Amniotic epithelial cell (primary cell): Measurements from ENCODE around the gene ATP10A.

ENCODE experiments used
- DNase-seq: peaks from one replicate; pipeline ENCODE4 v3.0.0-alpha.2; 2010; ENCODE audit warnings: low read depth

The ATP10A gene

DNA sequence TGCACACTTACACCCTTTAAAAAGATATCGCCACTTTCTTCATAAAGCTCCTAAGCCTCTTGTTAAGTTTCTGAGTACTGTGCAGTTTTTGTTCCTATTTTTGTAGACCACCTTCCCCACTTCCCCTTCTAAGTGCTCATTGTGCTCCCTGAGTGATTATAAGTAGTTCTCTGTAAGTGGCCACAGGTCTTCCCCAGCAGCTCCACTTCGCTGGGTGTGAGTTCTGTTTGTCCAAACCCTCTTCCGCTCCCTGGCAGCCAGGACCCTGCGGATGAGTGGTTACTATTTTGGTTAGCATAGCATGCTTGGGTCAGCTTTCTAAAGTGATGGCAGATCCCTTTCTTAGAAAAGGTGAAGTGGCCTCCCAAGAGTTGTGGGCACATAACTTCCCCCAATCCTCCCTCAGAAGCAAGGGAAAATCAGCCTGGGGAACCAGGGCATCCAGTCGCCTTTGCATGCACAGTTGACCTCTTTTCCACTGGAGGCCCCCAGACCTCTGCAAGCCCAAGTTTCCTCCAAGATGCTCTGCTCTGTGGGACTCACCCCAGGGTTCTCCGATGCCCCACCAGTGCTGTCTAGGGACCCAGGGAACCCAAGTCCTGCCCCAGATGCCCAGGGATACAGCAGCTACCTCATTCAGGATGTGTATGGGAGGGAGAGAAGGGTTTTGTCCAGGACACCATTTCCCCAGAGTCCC is 69.6 kb downstream of the ATP10A start:
- no peak for DNase-seq

DNA sequence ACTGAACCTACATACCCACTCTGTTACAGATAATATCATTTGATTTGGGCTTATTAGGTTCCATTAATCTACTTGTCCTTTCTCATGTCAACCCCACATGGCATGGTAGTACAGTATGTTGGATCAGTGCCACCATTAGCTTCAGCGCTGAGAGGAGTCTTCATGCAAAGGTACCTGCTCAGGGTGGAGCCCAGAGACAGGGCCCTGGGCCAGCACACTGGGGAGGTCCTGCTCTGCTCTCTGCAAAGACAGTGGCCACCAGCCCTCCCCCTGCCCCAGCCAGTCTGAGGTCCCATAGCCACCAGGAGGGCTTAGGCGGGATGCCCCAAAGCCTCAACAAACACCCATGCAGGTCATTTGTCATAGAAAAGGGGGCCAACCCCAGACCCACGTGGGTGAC is 71.0 kb downstream of the ATP10A start:
- DNase-seq: no peak

DNA sequence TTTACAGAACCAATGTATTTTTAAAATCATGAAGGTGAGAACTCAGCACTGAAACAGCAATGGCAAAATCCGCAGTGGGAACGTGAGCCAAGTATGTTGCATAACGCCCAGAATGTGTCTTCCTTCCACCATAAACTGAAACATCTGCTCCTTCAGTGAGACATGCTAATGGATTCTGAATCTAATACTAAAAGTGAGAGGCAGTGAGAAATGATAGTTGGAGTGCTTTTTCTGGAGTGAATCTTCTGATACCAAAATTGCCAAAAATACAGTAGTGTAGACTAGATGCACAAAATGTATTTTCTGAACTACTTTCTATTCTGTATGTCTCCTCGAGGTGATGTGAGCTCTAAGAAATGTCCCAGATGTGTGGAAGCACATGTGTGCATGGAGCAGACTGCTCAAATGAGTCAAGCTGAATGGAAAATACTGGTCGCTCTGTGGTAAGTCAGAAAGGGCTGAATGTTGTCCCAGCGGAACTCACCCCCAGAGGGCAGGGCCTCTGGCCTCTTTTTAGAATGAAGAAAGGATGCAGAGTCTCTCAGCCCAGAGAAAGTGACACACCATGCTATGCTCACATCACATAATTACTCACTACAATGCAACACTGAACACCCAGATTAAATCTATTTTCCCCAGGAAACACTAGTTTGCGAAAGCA is 73.0 kb downstream of the ATP10A start:
- DNase-seq: peak; percentile 7

GRCh38 chr15:25789616-25789999 is 73.5 kb downstream of the ATP10A start:
- DNase-seq: no peak

- no peak for DNase-seq
These were observed 73.9 kb downstream of the ATP10A start for GRCh38 chr15:25789211-25789610.

- no peak for DNase-seq
These were observed 75.1 kb downstream of the ATP10A start for GRCh38 chr15:25787855-25788520.

DNA sequence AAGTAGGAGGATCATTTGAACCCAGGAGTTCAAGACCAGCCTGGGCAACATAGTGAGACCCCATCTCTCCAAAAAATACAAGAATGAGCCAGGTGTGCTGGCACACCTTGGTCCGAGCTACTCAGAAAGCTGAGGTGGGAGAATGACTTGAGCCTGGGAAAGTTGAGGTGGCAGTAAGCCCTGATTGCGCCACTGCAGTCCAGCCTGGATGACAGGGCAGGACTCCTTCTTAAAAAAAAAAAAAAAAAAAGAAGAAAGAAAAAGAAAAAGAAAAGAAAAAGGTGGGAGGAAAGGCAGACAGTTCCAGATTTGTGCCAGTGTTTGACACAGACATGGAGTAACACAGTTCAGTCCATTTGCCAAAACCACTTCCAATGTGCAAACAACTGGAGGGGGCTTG is 75.7 kb downstream of the ATP10A start:
- DNase-seq: no peak

DNA sequence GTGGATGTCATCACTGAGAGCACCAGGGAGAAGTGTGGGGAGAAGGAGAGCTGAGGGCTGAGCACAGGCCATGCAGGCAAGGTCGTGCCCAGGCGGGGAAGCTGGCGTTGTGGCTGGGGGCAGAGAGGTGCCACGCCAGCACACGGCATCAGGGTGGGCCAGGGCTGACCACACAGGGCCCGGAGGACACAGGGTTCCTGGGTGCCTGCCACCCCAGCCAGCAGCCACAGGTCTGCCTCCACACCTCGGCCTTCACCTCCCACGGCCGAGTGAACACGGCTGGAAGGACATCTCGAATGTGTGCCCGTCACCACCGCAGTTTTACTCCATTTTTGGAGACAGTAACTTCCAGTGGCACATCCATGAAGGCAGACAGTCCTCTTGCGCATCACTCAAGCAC is 77.1 kb downstream of the ATP10A start:
- no peak for DNase-seq

- no peak for DNase-seq
These were observed 77.5 kb downstream of the ATP10A start for GRCh38 chr15:25785641-25786025.

DNA sequence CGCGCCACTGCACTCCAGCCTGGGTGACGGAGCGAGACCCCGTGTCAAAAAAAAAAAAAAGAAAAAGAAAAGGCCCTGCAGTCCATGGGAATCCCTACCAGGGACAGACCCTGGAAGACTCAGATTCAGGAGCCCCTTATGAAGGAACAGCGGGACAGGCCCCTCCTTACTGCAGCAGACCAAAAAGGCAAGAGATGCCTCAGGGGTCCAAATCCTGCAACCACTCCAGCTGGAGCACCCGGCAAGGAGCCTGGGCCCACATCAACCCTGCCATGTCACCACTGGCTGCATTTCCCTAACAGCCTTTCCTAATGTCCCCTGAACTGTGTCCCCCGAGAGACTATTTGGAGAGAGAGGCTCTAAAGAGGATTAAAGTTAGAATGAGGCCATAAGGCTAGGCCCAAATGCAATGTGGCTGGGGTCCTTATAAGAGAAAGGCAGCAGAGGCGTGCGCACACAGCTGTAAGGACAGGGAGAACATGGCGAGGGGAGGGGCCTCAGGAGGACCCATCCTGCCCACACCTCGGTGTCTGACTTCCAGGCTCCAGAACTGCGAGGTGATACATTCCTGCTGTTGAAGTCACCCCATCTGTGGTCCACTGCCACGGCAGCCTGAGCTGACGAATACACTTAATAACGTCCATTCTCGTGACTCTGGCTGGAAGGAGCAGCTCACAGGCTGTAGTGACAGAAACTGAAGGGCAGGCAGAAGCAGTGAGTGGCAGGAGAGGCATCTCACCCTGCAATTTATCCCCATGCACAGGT is 78.1 kb downstream of the ATP10A start:
- no peak for DNase-seq

- DNase-seq: no peak
These were observed 79.3 kb downstream of the ATP10A start for GRCh38 chr15:25783607-25784540.

DNA sequence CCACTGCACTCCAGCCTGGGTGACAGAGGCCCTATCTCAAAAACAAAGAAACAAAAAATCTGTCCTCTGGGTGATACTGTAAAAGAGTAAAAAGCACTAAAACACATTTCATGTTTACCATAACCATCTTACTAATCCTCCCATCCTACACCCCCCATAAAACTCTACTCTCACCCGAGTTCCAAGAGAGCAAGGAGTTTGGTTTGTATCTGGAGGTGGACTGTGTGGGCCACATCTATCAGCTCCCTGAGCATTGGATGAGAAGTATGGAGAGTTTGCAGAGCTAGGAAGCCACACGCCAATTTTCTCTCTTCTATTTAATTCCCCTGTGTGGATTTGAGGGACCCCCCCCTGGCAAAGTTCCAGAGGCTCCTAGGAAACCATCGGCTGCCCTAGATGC is 80.0 kb downstream of the ATP10A start:
- DNase-seq: no peak

- DNase-seq: no peak
These were observed 82.5 kb downstream of the ATP10A start for GRCh38 chr15:25780479-25781255.

DNA sequence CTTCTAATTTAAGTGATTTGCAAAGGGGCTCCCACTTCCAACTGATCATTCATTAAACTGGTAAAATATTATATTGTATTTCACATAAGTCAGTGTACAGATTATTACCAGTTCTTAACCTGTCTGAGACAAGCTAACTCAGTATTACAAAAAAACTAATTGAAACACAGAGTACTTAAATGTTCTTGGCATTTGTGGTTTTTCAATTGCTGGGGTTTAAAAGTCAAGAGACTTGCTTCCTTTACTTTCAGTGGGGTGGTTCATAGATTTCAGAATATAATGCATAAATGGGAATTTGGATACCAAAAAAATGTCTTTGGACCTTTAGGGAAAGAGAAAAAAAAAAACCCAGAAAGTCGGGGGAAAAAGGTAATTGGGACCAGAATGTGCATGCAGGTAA is 85.0 kb downstream of the ATP10A start:
- no peak for DNase-seq

GRCh38 chr15:25777037-25777436 is 86.1 kb downstream of the ATP10A start:
- DNase-seq: no peak

- DNase-seq: no peak
These were observed 86.9 kb downstream of the ATP10A start for GRCh38 chr15:25776071-25776746.

DNA sequence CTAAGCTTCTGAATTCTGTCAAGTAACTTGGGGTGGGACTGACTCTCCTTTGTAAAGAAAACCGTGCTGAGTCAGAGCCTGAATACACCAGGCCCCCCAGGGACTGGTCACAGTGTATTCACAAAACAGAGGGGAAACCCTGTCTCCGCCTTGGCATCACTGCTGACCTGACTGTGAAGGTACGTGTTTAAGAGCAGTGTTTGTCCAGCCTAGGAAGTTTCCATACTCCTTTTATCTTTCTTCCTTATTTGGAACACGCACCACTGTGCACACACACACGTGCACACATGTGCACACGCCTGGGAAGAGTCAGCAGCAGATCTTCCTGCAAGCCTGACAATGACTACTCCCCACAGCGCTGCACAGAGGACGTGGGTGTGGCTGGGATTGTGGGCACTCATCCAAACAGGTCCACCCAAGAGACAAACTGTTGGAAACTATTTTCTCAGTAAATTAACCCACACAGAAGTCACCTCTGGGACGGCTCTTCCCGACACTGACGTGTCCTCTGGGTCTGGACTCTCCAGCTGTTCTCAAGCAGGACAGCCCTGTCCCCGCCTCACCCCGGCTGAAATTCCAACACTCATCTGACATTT is 87.7 kb downstream of the ATP10A start:
- DNase-seq: no peak

- no peak for DNase-seq
These were observed 88.3 kb downstream of the ATP10A start for GRCh38 chr15:25774871-25775270.

DNA sequence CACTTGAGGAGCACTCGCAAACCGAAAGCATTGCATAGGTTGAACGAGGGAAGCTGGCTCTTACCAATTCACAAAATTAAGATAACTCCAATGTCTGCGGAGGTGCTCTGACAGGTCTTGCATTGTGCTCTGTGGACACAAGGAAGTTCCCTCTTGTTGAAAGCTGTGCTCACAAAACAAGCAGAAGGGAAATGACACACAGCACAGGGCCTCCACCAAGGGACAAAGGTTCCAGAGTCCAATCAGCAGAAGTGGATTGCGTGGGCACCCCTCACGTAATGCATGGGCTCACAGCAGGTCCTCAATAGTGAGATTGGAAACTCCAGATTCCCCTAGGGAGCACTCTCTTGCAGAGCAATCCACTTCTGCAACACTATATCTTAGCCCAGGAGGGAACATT is 89.9 kb downstream of the ATP10A start:
- DNase-seq: no peak

- no peak for DNase-seq
These were observed 90.6 kb downstream of the ATP10A start for GRCh38 chr15:25772500-25772899.
